Measurements from ENCODE around the gene ARID2.
A peak's percentile ranks its signal among the peaks of the same experiment; 100 is the strongest.

Gene ARID2

GRCh38 chr12:45697371-45697770 is 32.1 kb upstream of the ARID2 start:
- no peaks in the 10 kb centered on the region for H3F3A ChIP-seq (ENCODE audit: insufficient read depth)
- H3K4me3 ChIP-seq (ENCODE audit: insufficient read depth, low read length, poor library complexity, severe bottlenecking): no peak overlapping the region
- no peak overlapping the region for H2AFZ ChIP-seq (ENCODE audit: low read depth, low read length, severe bottlenecking)
- H3K9me2 ChIP-seq (replicated peaks; ENCODE audit: insufficient read depth, low read length): no peaks in the 10 kb centered on the region
- no peaks in the 10 kb centered on the region for H3K36me3 ChIP-seq (ENCODE audit: low read length)
- H3K9me3 ChIP-seq (ENCODE audit: insufficient read depth, low read length): peaks cover 11% of the 10 kb centered on the region; the same call in 1 of the 2 replicates
- no peak for TF ChIP-seq CTCF (IDR thresholded peaks at IDR 0.05; ENCODE audit: insufficient read depth, low read length, poor library complexity, severe bottlenecking)
- TF ChIP-seq EZH2phosphoT487 (conservative IDR thresholded peaks at IDR 0.05; ENCODE audit: low read length): no peak
- H3K27me3 ChIP-seq (ENCODE audit: low read length): no peaks in the 10 kb centered on the region
- H3K4me2 ChIP-seq (ENCODE audit: low read depth, low read length, poor library complexity, severe bottlenecking): no peak overlapping the region
- no peak overlapping the region for H3K27ac ChIP-seq (ENCODE audit: low read depth, low read length)
- H3K9ac ChIP-seq (ENCODE audit: low read length): no peak overlapping the region
- no peaks in the 10 kb centered on the region for H3K79me2 ChIP-seq (ENCODE audit: insufficient read depth, low read length)
- H4K20me1 ChIP-seq (ENCODE audit: low read depth, low read length): no peaks in the 10 kb centered on the region

GRCh38 chr12:45701296-45701695 is 28.2 kb upstream of the ARID2 start:
- no peak overlapping the region for H3K9ac ChIP-seq (ENCODE audit: low read length)
- no peak overlapping the region for H3K4me3 ChIP-seq (ENCODE audit: insufficient read depth, low read length, poor library complexity, severe bottlenecking)
- no peak overlapping the region for H3K27ac ChIP-seq (ENCODE audit: low read depth, low read length)
- H3K27me3 ChIP-seq (ENCODE audit: low read length): no peaks in the 10 kb centered on the region
- TF ChIP-seq EZH2phosphoT487 (conservative IDR thresholded peaks at IDR 0.05; ENCODE audit: low read length) (no peak), CTCF (IDR thresholded peaks at IDR 0.05; ENCODE audit: insufficient read depth, low read length, poor library complexity, severe bottlenecking) (no peak)
- no peaks in the 10 kb centered on the region for H3K36me3 ChIP-seq (ENCODE audit: low read length)
- peaks cover 5% of the 10 kb centered on the region; the same call in 1 of the 2 replicates for H3K9me3 ChIP-seq (ENCODE audit: insufficient read depth, low read length)
- no peak overlapping the region for H2AFZ ChIP-seq (ENCODE audit: low read depth, low read length, severe bottlenecking)
- no peaks in the 10 kb centered on the region for H4K20me1 ChIP-seq (ENCODE audit: low read depth, low read length)
- H3F3A ChIP-seq (ENCODE audit: insufficient read depth): no peaks in the 10 kb centered on the region
- no peak overlapping the region for H3K4me2 ChIP-seq (ENCODE audit: low read depth, low read length, poor library complexity, severe bottlenecking)
- no peaks in the 10 kb centered on the region for H3K9me2 ChIP-seq (replicated peaks; ENCODE audit: insufficient read depth, low read length)
- H3K79me2 ChIP-seq (ENCODE audit: insufficient read depth, low read length): no peaks in the 10 kb centered on the region

GRCh38 chr12:45703942-45704341 is 25.6 kb upstream of the ARID2 start:
- Histone ChIP-seq H3K9me2 (replicated peaks; ENCODE audit: insufficient read depth, low read length) (no peaks in the 10 kb centered on the region), H3K79me2 (ENCODE audit: insufficient read depth, low read length) (no peaks in the 10 kb centered on the region), H3K4me2 (ENCODE audit: low read depth, low read length, poor library complexity, severe bottlenecking) (peak overlapping the region; percentile 29), H3K9me3 (ENCODE audit: insufficient read depth, low read length) (peaks cover 5% of the 10 kb centered on the region; the same call in 1 of the 2 replicates), H3K27ac (ENCODE audit: low read depth, low read length) (no peak overlapping the region), H3K9ac (ENCODE audit: low read length) (no peak overlapping the region), H3K27me3 (ENCODE audit: low read length) (no peaks in the 10 kb centered on the region), H3K36me3 (ENCODE audit: low read length) (no peaks in the 10 kb centered on the region), H2AFZ (ENCODE audit: low read depth, low read length, severe bottlenecking) (no peak overlapping the region), H3K4me3 (ENCODE audit: insufficient read depth, low read length, poor library complexity, severe bottlenecking) (no peak overlapping the region), H4K20me1 (ENCODE audit: low read depth, low read length) (no peaks in the 10 kb centered on the region), H3F3A (ENCODE audit: insufficient read depth) (no peaks in the 10 kb centered on the region)
- TF ChIP-seq EZH2phosphoT487 (conservative IDR thresholded peaks at IDR 0.05; ENCODE audit: low read length) (no peak), CTCF (IDR thresholded peaks at IDR 0.05; ENCODE audit: insufficient read depth, low read length, poor library complexity, severe bottlenecking) (no peak)

Measured in SU-DHL-6 (cell line).